GM11168 (cell line): Measurements from ENCODE around the gene SSR1.

Experiments used
- in situ Hi-C: fragments of 300-500 bp; cut with MboI; formaldehyde crosslinking; loops from one replicate; pipeline ENCODE4 v1.12.0; 2022; ENCODE audit warnings: low sequenced_read_pairs; ENCODE audit not compliant: unreplicated experiment

The SSR1 gene

GRCh38 chr6:7243179-7243981 lies 69.6 kb downstream of the SSR1 start:
- in situ Hi-C loops = loop anchor here (25.0 kb wide), 1 partner anchor 556 kb away; no protein-coding TSS in a partner anchor

GRCh38 chr6:7242835-7243178 lies 70.2 kb downstream of the SSR1 start:
- in situ Hi-C loops = loop anchor here (25.0 kb wide), 1 partner anchor 556 kb away; no protein-coding TSS in a partner anchor

GRCh38 chr6:7241709-7242645 lies 71.0 kb downstream of the SSR1 start:
- in situ Hi-C loops = loop anchor here (25.0 kb wide), 1 partner anchor 555 kb away; no protein-coding TSS in a partner anchor

- in situ Hi-C loops = loop anchor here (25.0 kb wide), 1 partner anchor 554 kb away; no protein-coding TSS in a partner anchor
These were observed 71.8 kb downstream of the SSR1 start for GRCh38 chr6:7241160-7241559.

- in situ Hi-C loops = loop anchor here (25.0 kb wide), 1 partner anchor 553 kb away; no protein-coding TSS in a partner anchor
These were observed 72.6 kb downstream of the SSR1 start for GRCh38 chr6:7240351-7240750.

- in situ Hi-C loops = loop anchor here (10.0 to 25.0 kb wide), 2 partner anchors 552 to 1375 kb away; no protein-coding TSS in a partner anchor
These were observed 73.4 kb downstream of the SSR1 start for GRCh38 chr6:7239590-7239948.

- in situ Hi-C loops = loop anchor here (10.0 to 25.0 kb wide), 2 partner anchors 552 to 1374 kb away; no protein-coding TSS in a partner anchor
These were observed 74.0 kb downstream of the SSR1 start for GRCh38 chr6:7238900-7239589.

- in situ Hi-C loops = loop anchor here (10.0 to 25.0 kb wide), 2 partner anchors 551 to 1374 kb away; no protein-coding TSS in a partner anchor
These were observed 74.5 kb downstream of the SSR1 start for GRCh38 chr6:7238526-7238899.

- in situ Hi-C loops = loop anchor here (10.0 to 25.0 kb wide), 2 partner anchors 550 to 1373 kb away; no protein-coding TSS in a partner anchor
These were observed 75.3 kb downstream of the SSR1 start for GRCh38 chr6:7237653-7238188.

GRCh38 chr6:7236306-7237209 lies 76.4 kb downstream of the SSR1 start:
- in situ Hi-C loops = loop anchor here (10.0 to 25.0 kb wide), 2 partner anchors 549 to 1372 kb away; no protein-coding TSS in a partner anchor

GRCh38 chr6:7235712-7236305 lies 77.2 kb downstream of the SSR1 start:
- in situ Hi-C loops = loop anchor here (10.0 to 25.0 kb wide), 2 partner anchors 549 to 1371 kb away; no protein-coding TSS in a partner anchor

- in situ Hi-C loops = loop anchor here (10.0 to 25.0 kb wide), 2 partner anchors 547 to 1370 kb away; no protein-coding TSS in a partner anchor
These were observed 78.5 kb downstream of the SSR1 start for GRCh38 chr6:7234547-7234946.

- in situ Hi-C loops = loop anchor here (10.0 to 25.0 kb wide), 2 partner anchors 545 to 1368 kb away; no protein-coding TSS in a partner anchor
These were observed 80.6 kb downstream of the SSR1 start for GRCh38 chr6:7232351-7232750.

GRCh38 chr6:7230956-7231713 lies 81.9 kb downstream of the SSR1 start:
- in situ Hi-C loops = loop anchor here (10.0 to 25.0 kb wide), 2 partner anchors 544 to 1366 kb away; no protein-coding TSS in a partner anchor

- in situ Hi-C loops = loop anchor here (10.0 to 25.0 kb wide), 2 partner anchors 543 to 1366 kb away; no protein-coding TSS in a partner anchor
These were observed 82.7 kb downstream of the SSR1 start for GRCh38 chr6:7230327-7230691.

GRCh38 chr6:7229376-7230326 lies 83.3 kb downstream of the SSR1 start:
- in situ Hi-C loops = loop anchor here (10.0 to 25.0 kb wide), 2 partner anchors 542 to 1365 kb away; no protein-coding TSS in a partner anchor
